Sigmoid colon (tissue), 4 donors: ENCODE data around the gene NR6A1.

Experiments used
- CTCF ChIP-seq, 4 experiments: fragments of 450-650 bp in 3 of 4; fragments of 200-600 bp in 1 of 4; IDR thresholded peaks; one replicate each; pipeline ENCODE4 v1.5.1; 2016 to 2019; ENCODE audit warnings: antibody characterized with exemption in 4 of 4, mild to moderate bottlenecking in 3 of 4, moderate library complexity in 2 of 4
- POLR2A ChIP-seq, 2 donors: fragments of 450-650 bp; IDR thresholded peaks; one replicate each; pipeline ENCODE4 v1.6.1; 2016; ENCODE audit warnings: antibody characterized with exemption in 2 of 2, mild to moderate bottlenecking in 2 of 2, moderate library complexity in 2 of 2
- POLR2AphosphoS5 ChIP-seq, 4 donors: sonication (generic); formaldehyde crosslinking; IDR thresholded peaks; one replicate each; pipeline ENCODE4 v1.6.1; 2017; ENCODE audit warnings: antibody characterized with exemption in 4 of 4

GRCh38 chr9:124615100-124615742, 155.9 kb downstream of the NR6A1 start:
- TF ChIP-seq CTCF (IDR thresholded peaks at IDR 0.05) (no peak), POLR2AphosphoS5 (IDR thresholded peaks at IDR 0.05) (no peak), POLR2A (IDR thresholded peaks at IDR 0.05) (no peak)
